Brain microvascular endothelial cell (primary cell): ENCODE data around the gene PEX14.

Experiments used
- DNase-seq: peaks from one replicate; pipeline ENCODE4 v3.0.0-alpha.2; 2020
- H3K27ac ChIP-seq: fragments of 250-450 bp; sonication (Bioruptor Pico); 2 replicates; pipeline ENCODE4 v1.5.1; 2020; ENCODE audit warnings: mild to moderate bottlenecking, moderate library complexity
- H3K27me3 ChIP-seq: fragments of 250-450 bp; sonication (Bioruptor Pico); replicated peaks from 2 replicates; pipeline ENCODE4 v1.5.1; 2020; ENCODE audit warnings: mild to moderate bottlenecking
- H3K36me3 ChIP-seq: fragments of 250-450 bp; sonication (Bioruptor Pico); replicated peaks from 2 replicates; pipeline ENCODE4 v1.5.1; 2020; ENCODE audit warnings: mild to moderate bottlenecking
- H3K4me3 ChIP-seq: 2 replicates; pipeline ENCODE4 v1.5.1; 2011; ENCODE audit warnings: low read depth, mild to moderate bottlenecking, control low read depth, low read length, moderate library complexity
- CTCF ChIP-seq: IDR thresholded peaks from 2 replicates; pipeline ENCODE4 v1.5.1; 2011; ENCODE audit warnings: low read depth, mild to moderate bottlenecking, moderate library complexity, low read length, control low read depth, inconsistent platforms; ENCODE audit errors: missing control alignments
- in situ Hi-C: cut with HindIII; loops from 2 replicates; pipeline ENCODE4 v1.10.0; 2017; ENCODE audit warnings: low sequenced_read_pairs, low pct_ligation_motif_present

The PEX14 gene

GRCh38 chr1:10679496-10680220, 204.9 kb downstream of the PEX14 start:
- DNase-seq, result peak; percentile 40
- in situ Hi-C loops, result no loop called here
- H3K27me3 ChIP-seq, result peaks cover 7% of the 10 kb centered on the region
- no peak for TF ChIP-seq CTCF
- no peak overlapping the region for H3K27ac ChIP-seq
- no peak overlapping the region for H3K4me3 ChIP-seq
- no peaks in the 10 kb centered on the region for H3K36me3 ChIP-seq
